ENCODE results near the gene SERPINB5. TPM values are rescaled to one million over a fixed set of nuclear protein-coding genes. Genes with fewer than 3 reads are reported as not detected.

SERPINB5 gene
- total and polyA plus RNA-seq, 2 of the 13 experiments (the other 11 are each of a cell fraction or from before 2014, with no cell fraction given), result not detected

DNA sequence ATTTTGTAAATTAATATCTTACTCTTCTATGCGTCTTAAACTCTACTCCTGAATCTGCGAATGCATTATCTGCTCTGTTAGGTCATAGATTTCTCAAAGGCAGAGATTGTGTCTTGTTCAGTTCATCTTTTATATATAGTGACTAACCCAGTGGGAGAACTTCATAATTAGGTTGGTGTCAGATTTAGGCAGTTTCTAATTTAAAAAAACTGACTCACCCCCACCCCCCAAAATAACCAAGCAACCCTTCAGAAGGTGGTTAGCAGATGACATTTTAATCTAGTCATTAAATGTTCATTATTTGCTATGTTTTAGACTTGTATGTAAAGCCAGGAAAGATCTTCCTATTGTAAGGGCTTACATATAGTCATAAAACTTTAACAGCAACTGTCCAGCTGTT, 75.8 kb downstream of the SERPINB5 start (continued):
- TF ChIP-seq, protein P1, sequence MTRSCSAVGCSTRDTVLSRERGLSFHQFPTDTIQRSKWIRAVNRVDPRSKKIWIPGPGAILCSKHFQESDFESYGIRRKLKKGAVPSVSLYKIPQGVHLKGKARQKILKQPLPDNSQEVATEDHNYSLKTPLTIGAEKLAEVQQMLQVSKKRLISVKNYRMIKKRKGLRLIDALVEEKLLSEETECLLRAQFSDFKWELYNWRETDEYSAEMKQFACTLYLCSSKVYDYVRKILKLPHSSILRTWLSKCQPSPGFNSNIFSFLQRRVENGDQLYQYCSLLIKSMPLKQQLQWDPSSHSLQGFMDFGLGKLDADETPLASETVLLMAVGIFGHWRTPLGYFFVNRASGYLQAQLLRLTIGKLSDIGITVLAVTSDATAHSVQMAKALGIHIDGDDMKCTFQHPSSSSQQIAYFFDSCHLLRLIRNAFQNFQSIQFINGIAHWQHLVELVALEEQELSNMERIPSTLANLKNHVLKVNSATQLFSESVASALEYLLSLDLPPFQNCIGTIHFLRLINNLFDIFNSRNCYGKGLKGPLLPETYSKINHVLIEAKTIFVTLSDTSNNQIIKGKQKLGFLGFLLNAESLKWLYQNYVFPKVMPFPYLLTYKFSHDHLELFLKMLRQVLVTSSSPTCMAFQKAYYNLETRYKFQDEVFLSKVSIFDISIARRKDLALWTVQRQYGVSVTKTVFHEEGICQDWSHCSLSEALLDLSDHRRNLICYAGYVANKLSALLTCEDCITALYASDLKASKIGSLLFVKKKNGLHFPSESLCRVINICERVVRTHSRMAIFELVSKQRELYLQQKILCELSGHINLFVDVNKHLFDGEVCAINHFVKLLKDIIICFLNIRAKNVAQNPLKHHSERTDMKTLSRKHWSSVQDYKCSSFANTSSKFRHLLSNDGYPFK (CRISPR knock-in tag; IDR thresholded peaks at IDR 0.05; ENCODE audit: borderline replicate concordance), result no peak
- TF ChIP-seq EP300 (IDR thresholded peaks at IDR 0.05; ENCODE audit: low read depth in 2 of 2, low read length in 2 of 2) (no peak), EP300 (CRISPR knock-in tag; IDR thresholded peaks at IDR 0.05; ENCODE audit: borderline replicate concordance) (no peak), IRF2 (CRISPR knock-in tag; IDR thresholded peaks at IDR 0.05) (no peak), THAP11 (CRISPR knock-in tag; IDR thresholded peaks at IDR 0.05) (no peak), ZNF589 (CRISPR knock-in tag; conservative IDR thresholded peaks at IDR 0.05) (no peak)
- TF ChIP-seq, protein P2, sequence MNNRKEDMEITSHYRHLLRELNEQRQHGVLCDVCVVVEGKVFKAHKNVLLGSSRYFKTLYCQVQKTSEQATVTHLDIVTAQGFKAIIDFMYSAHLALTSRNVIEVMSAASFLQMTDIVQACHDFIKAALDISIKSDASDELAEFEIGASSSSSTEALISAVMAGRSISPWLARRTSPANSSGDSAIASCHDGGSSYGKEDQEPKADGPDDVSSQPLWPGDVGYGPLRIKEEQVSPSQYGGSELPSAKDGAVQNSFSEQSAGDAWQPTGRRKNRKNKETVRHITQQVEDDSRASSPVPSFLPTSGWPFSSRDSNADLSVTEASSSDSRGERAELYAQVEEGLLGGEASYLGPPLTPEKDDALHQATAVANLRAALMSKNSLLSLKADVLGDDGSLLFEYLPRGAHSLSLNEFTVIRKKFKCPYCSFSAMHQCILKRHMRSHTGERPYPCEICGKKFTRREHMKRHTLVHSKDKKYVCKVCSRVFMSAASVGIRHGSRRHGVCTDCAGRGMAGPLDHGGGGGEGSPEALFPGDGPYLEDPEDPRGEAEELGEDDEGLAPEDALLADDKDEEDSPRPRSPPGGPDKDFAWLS (CRISPR knock-in tag; IDR thresholded peaks at IDR 0.05; ENCODE audit: borderline replicate concordance), result no peak
- TF ChIP-seq, protein P3, sequence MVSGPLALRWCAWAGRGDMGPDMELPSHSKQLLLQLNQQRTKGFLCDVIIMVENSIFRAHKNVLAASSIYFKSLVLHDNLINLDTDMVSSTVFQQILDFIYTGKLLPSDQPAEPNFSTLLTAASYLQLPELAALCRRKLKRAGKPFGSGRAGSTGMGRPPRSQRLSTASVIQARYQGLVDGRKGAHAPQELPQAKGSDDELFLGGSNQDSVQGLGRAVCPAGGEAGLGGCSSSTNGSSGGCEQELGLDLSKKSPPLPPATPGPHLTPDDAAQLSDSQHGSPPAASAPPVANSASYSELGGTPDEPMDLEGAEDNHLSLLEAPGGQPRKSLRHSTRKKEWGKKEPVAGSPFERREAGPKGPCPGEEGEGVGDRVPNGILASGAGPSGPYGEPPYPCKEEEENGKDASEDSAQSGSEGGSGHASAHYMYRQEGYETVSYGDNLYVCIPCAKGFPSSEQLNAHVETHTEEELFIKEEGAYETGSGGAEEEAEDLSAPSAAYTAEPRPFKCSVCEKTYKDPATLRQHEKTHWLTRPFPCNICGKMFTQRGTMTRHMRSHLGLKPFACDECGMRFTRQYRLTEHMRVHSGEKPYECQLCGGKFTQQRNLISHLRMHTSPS (CRISPR knock-in tag; IDR thresholded peaks at IDR 0.05; ENCODE audit: low read depth), result no peak
